Measurements from ENCODE around the gene NFIA. TPM values are rescaled to one million over a fixed set of nuclear protein-coding genes. Genes with fewer than 3 reads are reported as not detected.

The NFIA gene
- polyA plus RNA-seq, 3 donors: 1.4 to 5.3 (median 2.4) TPM

DNA sequence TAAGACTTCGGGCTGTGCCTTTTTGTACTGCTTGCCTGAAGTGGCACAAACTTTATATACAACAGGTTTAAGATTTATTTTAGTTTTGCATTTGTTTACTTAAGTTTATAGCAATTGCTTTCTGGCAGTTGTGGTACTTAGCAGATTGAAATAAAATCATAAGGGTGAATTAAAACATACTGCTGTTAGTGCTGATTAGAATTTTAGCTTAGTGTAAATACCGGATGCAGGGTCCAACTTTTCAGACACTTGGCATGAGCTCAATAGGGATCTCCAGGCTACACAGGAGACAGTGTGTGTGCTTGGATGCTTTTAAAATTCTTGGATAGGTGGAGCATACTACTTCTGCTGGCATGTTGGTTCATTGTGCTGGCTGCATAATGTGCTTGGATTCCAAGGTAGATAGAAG lies 159.6 kb downstream of the NFIA start:
- Histone ChIP-seq H3K9ac (ENCODE audit: insufficient read depth, low read length, poor library complexity, severe bottlenecking) (no peak overlapping the region), H4K20me1 (ENCODE audit: insufficient read depth, low read length) (no peaks in the 10 kb centered on the region), H3K9me3 (replicated peaks in 1 of 2; ENCODE audit: control insufficient read depth in 1 of 2, insufficient read depth in 1 of 2, low read length in 2 of 2) (no peaks in the 10 kb centered on the region), H3K4me3 (replicated peaks in 1 of 3; ENCODE audit: low read depth in 2 of 3, low read length in 3 of 3) (no peak overlapping the region), H3K36me3 (replicated peaks in 1 of 2; ENCODE audit: control insufficient read depth in 1 of 2, insufficient read depth in 2 of 2, low read length in 2 of 2) (no peaks in the 10 kb centered on the region), H3K27me3 (ENCODE audit: control insufficient read depth in 2 of 2, insufficient read depth in 2 of 2, low read length in 2 of 2) (no peaks in the 10 kb centered on the region), H2AFZ (ENCODE audit: insufficient read depth, low read depth, low read length, poor library complexity, severe bottlenecking) (no peak overlapping the region), H3K79me2 (ENCODE audit: insufficient read depth, low read length) (no peaks in the 10 kb centered on the region), H3K27ac (ENCODE audit: low read depth in 1 of 2, low read length in 2 of 2) (no peak overlapping the region), H3K4me2 (replicated peaks; ENCODE audit: extremely low read depth, low read length, poor library complexity, severe bottlenecking) (no peak overlapping the region), H3K4me1 (ENCODE audit: control insufficient read depth in 1 of 2, insufficient read depth in 2 of 2, low read length in 2 of 2) (peaks cover 0 to 14% of the 10 kb centered on the region in 2 donors)
- TF ChIP-seq, protein P1, sequence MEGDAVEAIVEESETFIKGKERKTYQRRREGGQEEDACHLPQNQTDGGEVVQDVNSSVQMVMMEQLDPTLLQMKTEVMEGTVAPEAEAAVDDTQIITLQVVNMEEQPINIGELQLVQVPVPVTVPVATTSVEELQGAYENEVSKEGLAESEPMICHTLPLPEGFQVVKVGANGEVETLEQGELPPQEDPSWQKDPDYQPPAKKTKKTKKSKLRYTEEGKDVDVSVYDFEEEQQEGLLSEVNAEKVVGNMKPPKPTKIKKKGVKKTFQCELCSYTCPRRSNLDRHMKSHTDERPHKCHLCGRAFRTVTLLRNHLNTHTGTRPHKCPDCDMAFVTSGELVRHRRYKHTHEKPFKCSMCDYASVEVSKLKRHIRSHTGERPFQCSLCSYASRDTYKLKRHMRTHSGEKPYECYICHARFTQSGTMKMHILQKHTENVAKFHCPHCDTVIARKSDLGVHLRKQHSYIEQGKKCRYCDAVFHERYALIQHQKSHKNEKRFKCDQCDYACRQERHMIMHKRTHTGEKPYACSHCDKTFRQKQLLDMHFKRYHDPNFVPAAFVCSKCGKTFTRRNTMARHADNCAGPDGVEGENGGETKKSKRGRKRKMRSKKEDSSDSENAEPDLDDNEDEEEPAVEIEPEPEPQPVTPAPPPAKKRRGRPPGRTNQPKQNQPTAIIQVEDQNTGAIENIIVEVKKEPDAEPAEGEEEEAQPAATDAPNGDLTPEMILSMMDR (IDR thresholded peaks at IDR 0.05): no peak
- no peaks in the 10 kb centered on the region for H3K9me3 Mint-ChIP-seq
- H3K4me1 Mint-ChIP-seq: peaks cover 17% of the 10 kb centered on the region
- no peak overlapping the region for H3K4me3 Mint-ChIP-seq
- no peaks in the 10 kb centered on the region for H3K27me3 Mint-ChIP-seq (ENCODE audit: low read depth in 3 of 3)
- no peak for DNase-seq
- H3K27ac Mint-ChIP-seq: no peak overlapping the region
- WGBS (ENCODE audit: insufficient coverage): 85% methylated on average over 1 of the region's 2 CpGs
- no peaks in the 10 kb centered on the region for H3K36me3 Mint-ChIP-seq
- intact Hi-C loops (cut with micrococcal nuclease): no loop called here

DNA sequence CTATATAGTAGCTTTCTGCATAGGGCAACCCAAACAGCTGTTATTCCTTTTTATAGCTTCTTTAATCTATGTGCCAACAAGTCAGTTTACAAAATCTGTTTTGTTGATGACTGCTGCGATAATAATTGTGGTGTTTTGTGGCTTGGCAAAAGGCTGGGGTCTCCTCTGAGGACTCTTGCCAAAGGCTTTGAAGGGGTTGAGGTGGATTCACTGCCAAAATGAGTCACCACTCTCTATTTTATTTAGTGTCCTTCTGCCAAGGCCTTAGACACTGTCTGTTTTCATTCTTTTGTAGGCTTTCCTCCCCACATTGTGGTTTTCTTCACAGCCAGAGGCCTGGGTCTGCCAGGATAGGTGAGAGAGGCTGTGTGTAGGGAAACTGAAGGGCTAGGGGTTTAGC lies 161.8 kb downstream of the NFIA start:
- no peak overlapping the region for H3K4me2 ChIP-seq (replicated peaks; ENCODE audit: extremely low read depth, low read length, poor library complexity, severe bottlenecking)
- H3K9me3 ChIP-seq (replicated peaks in 1 of 2; ENCODE audit: control insufficient read depth in 1 of 2, insufficient read depth in 1 of 2, low read length in 2 of 2): no peaks in the 10 kb centered on the region
- no peak overlapping the region for H3K9ac ChIP-seq (ENCODE audit: insufficient read depth, low read length, poor library complexity, severe bottlenecking)
- Mint-ChIP-seq H3K9me3 (no peaks in the 10 kb centered on the region), H3K27ac (no peak overlapping the region), H3K4me3 (no peak overlapping the region), H3K27me3 (ENCODE audit: low read depth in 3 of 3) (no peaks in the 10 kb centered on the region), H3K36me3 (no peaks in the 10 kb centered on the region), H3K4me1 (peaks cover 35% of the 10 kb centered on the region)
- H3K27ac ChIP-seq (ENCODE audit: low read depth in 1 of 2, low read length in 2 of 2): no peak overlapping the region
- intact Hi-C loops (cut with micrococcal nuclease): no loop called here
- peaks cover 3% of the 10 kb centered on the region for H3K79me2 ChIP-seq (ENCODE audit: insufficient read depth, low read length)
- H2AFZ ChIP-seq (ENCODE audit: insufficient read depth, low read depth, low read length, poor library complexity, severe bottlenecking): no peak overlapping the region
- no peak for DNase-seq
- TF ChIP-seq, protein P1 (IDR thresholded peaks at IDR 0.05): no peak
- no peaks in the 10 kb centered on the region for H4K20me1 ChIP-seq (ENCODE audit: insufficient read depth, low read length)
- H3K4me1 ChIP-seq (ENCODE audit: control insufficient read depth in 1 of 2, insufficient read depth in 2 of 2, low read length in 2 of 2): peaks cover 16 to 31% of the 10 kb centered on the region in 2 donors
- no peaks in the 10 kb centered on the region for H3K36me3 ChIP-seq (replicated peaks in 1 of 2; ENCODE audit: control insufficient read depth in 1 of 2, insufficient read depth in 2 of 2, low read length in 2 of 2)
- H3K4me3 ChIP-seq (replicated peaks in 1 of 3; ENCODE audit: low read depth in 2 of 3, low read length in 3 of 3): no peak overlapping the region
- H3K27me3 ChIP-seq (ENCODE audit: control insufficient read depth in 2 of 2, insufficient read depth in 2 of 2, low read length in 2 of 2): no peaks in the 10 kb centered on the region
- no CpG with 5 or more reads among the region's 1 CpG for WGBS (ENCODE audit: insufficient coverage)
